Medulla oblongata (tissue), 1 donor: ENCODE results near the gene FAM53B.

ENCODE experiments used
- DNase-seq: peaks from one replicate; pipeline ENCODE4 v3.0.0-alpha.2; 2015; ENCODE audit errors: extremely low spot score

Gene FAM53B

GRCh38 chr10:124663766-124664360 lies 80.3 kb downstream of the FAM53B start:
- no peak for DNase-seq

- no peak for DNase-seq
Observed at GRCh38 chr10:124663228-124663627, 81.0 kb downstream of the FAM53B start.

GRCh38 chr10:124661660-124662180 lies 82.5 kb downstream of the FAM53B start:
- DNase-seq: no peak

GRCh38 chr10:124660404-124661125 lies 83.6 kb downstream of the FAM53B start:
- no peak for DNase-seq

GRCh38 chr10:124659380-124659779 lies 84.8 kb downstream of the FAM53B start:
- DNase-seq: no peak

GRCh38 chr10:124658591-124659242 lies 85.5 kb downstream of the FAM53B start:
- DNase-seq: no peak

- DNase-seq: no peak
Observed at GRCh38 chr10:124657806-124658205, 86.4 kb downstream of the FAM53B start.

GRCh38 chr10:124656541-124656940 lies 87.6 kb downstream of the FAM53B start:
- DNase-seq: no peak

- no peak for DNase-seq
Observed at GRCh38 chr10:124656113-124656490, 88.1 kb downstream of the FAM53B start.

GRCh38 chr10:124655191-124656112 lies 88.7 kb downstream of the FAM53B start:
- no peak for DNase-seq

- DNase-seq: no peak
Observed at GRCh38 chr10:124654686-124655085, 89.5 kb downstream of the FAM53B start.

GRCh38 chr10:124653811-124654651 lies 90.1 kb downstream of the FAM53B start:
- DNase-seq: no peak

- DNase-seq: no peak
Observed at GRCh38 chr10:124653311-124653710, 90.9 kb downstream of the FAM53B start.

GRCh38 chr10:124652701-124653100 lies 91.5 kb downstream of the FAM53B start:
- DNase-seq: no peak

GRCh38 chr10:124652200-124652599 lies 92.0 kb downstream of the FAM53B start:
- no peak for DNase-seq

GRCh38 chr10:124651402-124651891 lies 92.7 kb downstream of the FAM53B start:
- DNase-seq: no peak

GRCh38 chr10:124650820-124651401 lies 93.3 kb downstream of the FAM53B start:
- no peak for DNase-seq

GRCh38 chr10:124650263-124650662 lies 93.9 kb downstream of the FAM53B start:
- DNase-seq: no peak

GRCh38 chr10:124649214-124649613 lies 95.0 kb downstream of the FAM53B start:
- DNase-seq: peak; percentile 85

GRCh38 chr10:124648738-124649137 lies 95.4 kb downstream of the FAM53B start:
- peak; percentile 92 for DNase-seq
